Erythroblast (primary cell): Measurements from ENCODE around the gene TAF1C.

Source experiments
- DNase-seq, 2 experiments: peaks; one replicate each; lab custom pipeline; 2025; lab: John Stamatoyannopoulos, UW
- GATA1 ChIP-seq: IDR thresholded peaks from 2 replicates; pipeline ENCODE4 v1.6.1; 2011; ENCODE audit warnings: low read depth, mild to moderate bottlenecking, control low read depth, low read length, moderate library complexity
- POLR2A ChIP-seq: IDR thresholded peaks from 2 replicates; pipeline ENCODE4 v1.6.1; 2011; ENCODE audit warnings: mild to moderate bottlenecking, low read length

Gene TAF1C

GRCh38 chr16:84144209-84144858, 42.5 kb downstream of the TAF1C start:
- DNase-seq: peak; percentile 53 to 61
- TF ChIP-seq POLR2A (no peak), GATA1 (no peak)

GRCh38 chr16:84143784-84144199, 43.1 kb downstream of the TAF1C start:
- no peak for TF ChIP-seq POLR2A
- no peak for TF ChIP-seq GATA1
- DNase-seq: peak; percentile 24 to 26

- no peak for DNase-seq
- TF ChIP-seq GATA1 (no peak), POLR2A (no peak)
These were observed 43.8 kb downstream of the TAF1C start for GRCh38 chr16:84143081-84143480.

- TF ChIP-seq GATA1 (no peak), POLR2A (no peak)
- peak in 1 of 2 experiments; percentile 36 for DNase-seq
These were observed 45.6 kb downstream of the TAF1C start for GRCh38 chr16:84141143-84141670.

- no peak for DNase-seq
- TF ChIP-seq GATA1 (no peak), POLR2A (no peak)
These were observed 47.1 kb downstream of the TAF1C start for GRCh38 chr16:84139628-84140258.

- TF ChIP-seq POLR2A (no peak), GATA1 (no peak)
- no peak for DNase-seq
These were observed 47.8 kb downstream of the TAF1C start for GRCh38 chr16:84138824-84139627.

GRCh38 chr16:84138500-84138823, 48.4 kb downstream of the TAF1C start:
- DNase-seq: no peak
- no peak for TF ChIP-seq POLR2A
- no peak for TF ChIP-seq GATA1

GRCh38 chr16:84137769-84138357, 49.0 kb downstream of the TAF1C start:
- TF ChIP-seq GATA1 (no peak), POLR2A (no peak)
- DNase-seq: no peak

- TF ChIP-seq POLR2A: no peak
- DNase-seq: no peak
These were observed 49.6 kb downstream of the TAF1C start for GRCh38 chr16:84137287-84137686.

- TF ChIP-seq POLR2A (no peak), GATA1 (no peak)
- no peak for DNase-seq
These were observed 50.3 kb downstream of the TAF1C start for GRCh38 chr16:84136331-84137125.

- DNase-seq: no peak
These were observed 54.2 kb downstream of the TAF1C start for GRCh38 chr16:84132527-84133285.

GRCh38 chr16:84131117-84131516, 55.7 kb downstream of the TAF1C start:
- no peak for DNase-seq
- TF ChIP-seq POLR2A: no peak
- no peak for TF ChIP-seq GATA1

More at GRCh38 chr16:84132527-84133285, 54.2 kb downstream of the TAF1C start:
- TF ChIP-seq GATA1: no peak
- no peak for TF ChIP-seq POLR2A
